ENCODE results near the gene SPOP. TPM values are rescaled to one million over a fixed set of nuclear protein-coding genes. Genes with fewer than 3 reads are reported as not detected.

The SPOP gene
- total and polyA plus RNA-seq, 11 donors = 28.5 to 96.1 (median 60.4) TPM

DNA sequence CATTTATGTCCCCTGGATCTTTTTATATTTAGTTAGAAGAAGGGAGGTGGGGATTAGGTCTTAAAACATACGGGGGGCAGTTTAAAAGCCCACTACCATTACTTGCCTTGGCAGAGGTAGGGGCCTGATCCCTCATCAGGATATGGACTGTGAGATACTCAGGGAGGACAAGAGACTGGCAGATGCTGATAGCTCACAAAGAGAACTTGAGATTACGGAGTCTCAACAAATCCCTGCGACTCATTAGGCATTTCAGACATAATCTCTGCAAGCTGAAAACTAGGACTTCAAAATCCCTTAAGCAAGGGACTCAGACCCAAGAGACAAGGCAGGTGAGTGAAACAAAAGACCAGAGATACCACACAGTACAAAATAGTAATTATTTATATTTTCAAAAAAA, 79.0 kb downstream of the SPOP start:
- H3K27ac ChIP-seq = peak overlapping the region in 4 of 12 donors; percentile 11 to 60 (median 39)
- no peak overlapping the region for H3K4me3 ChIP-seq
- H3K4me1 ChIP-seq = peaks cover 0 to 48% (median 32%) of the 10 kb centered on the region in 12 donors
- 93 to 97% (median 95%) methylated on average over 3 of the region's 3 CpGs for WGBS, 4 donors
- DNase-seq (no peak), ATAC-seq (no peak)
- no peaks in the 10 kb centered on the region for H3K9me3 ChIP-seq
- intact Hi-C loops (cut with DNase I) = no loop called here
- TF ChIP-seq POLR2A (IDR thresholded peaks at IDR 0.05) = no peak
- TF ChIP-seq CTCF (IDR thresholded peaks at IDR 0.05) = no peak
- H3K27me3 ChIP-seq = no peaks in the 10 kb centered on the region
- peaks cover 0 to 95% (median 89%) of the 10 kb centered on the region in 9 donors for H3K36me3 ChIP-seq

DNA sequence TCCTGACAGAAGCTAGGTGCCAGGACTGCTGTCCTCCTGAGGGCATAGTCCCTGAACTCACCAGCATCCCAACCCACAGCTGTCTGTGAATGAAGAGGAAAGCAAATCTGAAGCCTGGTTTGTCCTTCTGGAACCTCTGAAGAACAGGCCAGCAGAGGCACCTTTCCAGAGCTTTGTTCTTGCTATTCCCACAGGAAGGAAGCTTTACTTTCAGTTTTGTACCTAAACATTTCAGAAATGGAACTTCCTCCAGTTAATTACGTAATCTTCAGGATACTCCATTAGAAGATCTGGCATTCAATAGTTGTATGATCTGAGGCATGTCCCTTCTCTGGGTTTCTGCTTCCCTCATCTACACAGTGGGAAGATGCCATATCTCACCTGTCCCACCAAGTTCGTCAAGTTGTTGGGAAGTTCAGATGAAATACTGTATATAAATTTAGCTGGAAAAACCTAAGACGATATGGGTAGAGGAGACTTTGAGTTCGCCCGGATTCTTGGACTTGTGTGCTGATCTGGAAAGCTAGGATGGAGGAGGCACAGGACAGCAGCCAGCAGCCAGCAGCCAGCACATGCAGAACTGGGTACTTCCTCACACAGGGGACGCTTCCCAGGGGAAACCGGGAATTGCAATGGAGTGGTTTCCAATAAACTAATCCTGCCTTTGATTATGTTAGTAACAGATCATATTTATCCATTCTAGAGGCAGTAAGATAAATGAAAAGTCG, 79.8 kb downstream of the SPOP start:
- Histone ChIP-seq H3K4me1 (peaks cover 0 to 40% (median 24%) of the 10 kb centered on the region in 12 donors), H3K27me3 (no peaks in the 10 kb centered on the region), H3K36me3 (peaks cover 0 to 95% (median 90%) of the 10 kb centered on the region in 9 donors), H3K27ac (peak overlapping the region in 11 of 12 donors; percentile 11 to 60 (median 41)), H3K4me3 (no peak overlapping the region), H3K9me3 (no peaks in the 10 kb centered on the region)
- no peak for DNase-seq
- TF ChIP-seq CTCF (IDR thresholded peaks at IDR 0.05) = no peak
- TF ChIP-seq POLR2A (IDR thresholded peaks at IDR 0.05) = no peak
- intact Hi-C loops (cut with DNase I) = no loop called here
- 61 to 76% (median 72%) methylated on average over 8 of the region's 8 CpGs for WGBS, 4 donors
- ATAC-seq = peak in 2 of 4 donors; percentile 18 to 59

DNA sequence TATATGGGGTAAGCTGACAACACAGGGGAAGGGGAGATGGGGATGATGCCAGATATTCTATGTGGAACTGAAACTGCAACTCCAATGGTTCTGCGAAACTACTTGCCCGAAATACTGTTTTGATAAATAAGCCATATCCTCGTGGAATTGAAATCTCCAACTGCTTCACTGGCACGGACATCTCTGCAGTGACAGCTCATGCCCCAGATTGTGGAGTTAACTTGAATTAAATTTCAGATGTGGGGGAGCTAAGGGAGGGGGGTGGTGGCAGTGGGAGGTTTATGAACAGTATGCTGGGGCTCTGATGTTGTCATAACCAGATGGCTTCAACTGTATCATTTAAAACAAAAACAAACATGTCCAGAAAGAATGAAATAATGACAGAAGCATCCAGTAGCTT, 80.5 kb downstream of the SPOP start:
- H3K9me3 ChIP-seq = no peaks in the 10 kb centered on the region
- ATAC-seq (no peak), DNase-seq (no peak)
- H3K27me3 ChIP-seq = no peaks in the 10 kb centered on the region
- 75 to 81% (median 78%) methylated on average over 4 of the region's 4 CpGs for WGBS, 4 donors
- H3K4me1 ChIP-seq = peaks cover 0 to 33% (median 19%) of the 10 kb centered on the region in 12 donors
- no peak overlapping the region for H3K4me3 ChIP-seq
- intact Hi-C loops (cut with DNase I) = no loop called here
- H3K36me3 ChIP-seq = peaks cover 0 to 95% (median 90%) of the 10 kb centered on the region in 9 donors
- H3K27ac ChIP-seq = peak overlapping the region in 11 of 12 donors; percentile 11 to 60 (median 41)
- TF ChIP-seq CTCF (IDR thresholded peaks at IDR 0.05) (no peak), POLR2A (IDR thresholded peaks at IDR 0.05) (no peak)

DNA sequence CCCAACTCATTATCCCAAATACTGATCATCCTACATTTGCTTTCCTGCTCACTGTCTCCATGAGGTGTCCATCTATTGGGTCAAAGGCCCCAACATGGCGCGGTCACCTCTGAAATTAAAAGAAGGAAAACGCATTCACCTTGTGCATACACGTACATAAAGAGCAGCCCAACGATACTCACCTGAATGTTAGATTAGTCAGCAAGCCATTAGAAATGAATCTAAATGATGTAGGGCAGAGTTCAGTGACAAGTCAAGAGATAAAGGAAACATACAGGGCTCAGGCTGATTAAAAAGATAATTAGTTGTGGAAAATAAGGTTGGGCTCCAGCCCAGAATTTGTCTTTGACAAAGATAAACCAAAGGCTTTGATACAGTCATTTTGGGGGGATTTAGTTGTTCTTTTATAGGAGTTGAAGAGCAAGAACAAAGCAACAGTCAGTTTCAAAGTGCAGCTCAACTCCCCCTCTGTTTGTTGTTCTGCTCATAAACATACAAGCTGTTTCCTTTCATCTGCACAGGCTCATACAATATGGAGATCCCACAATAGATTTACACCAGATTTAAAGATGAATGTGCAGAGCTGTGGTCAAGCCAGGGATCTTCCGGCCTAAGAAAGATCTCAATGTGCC, 81.2 kb downstream of the SPOP start:
- intact Hi-C loops (cut with DNase I) = no loop called here
- no peak for DNase-seq
- Histone ChIP-seq H3K27me3 (no peaks in the 10 kb centered on the region), H3K4me3 (no peak overlapping the region), H3K4me1 (peaks cover 0 to 26% (median 16%) of the 10 kb centered on the region in 12 donors), H3K36me3 (peaks cover 0 to 89% (median 85%) of the 10 kb centered on the region in 9 donors), H3K9me3 (no peaks in the 10 kb centered on the region), H3K27ac (peak overlapping the region in 5 of 12 donors; percentile 11 to 60 (median 49))
- ATAC-seq = no peak
- TF ChIP-seq CTCF (IDR thresholded peaks at IDR 0.05) = no peak
- no peak for TF ChIP-seq POLR2A (IDR thresholded peaks at IDR 0.05)
- WGBS, 4 donors = 91 to 93% (median 92%) methylated on average over 6 of the region's 6 CpGs
